GM19467 (cell line): ENCODE results near the gene APLN.

Source experiments
- ATAC-seq: cut with Tn5 transposase; IDR thresholded peaks from one replicate; pipeline ENCODE4 v1.9.1; 2021; ENCODE audit warnings: mild to moderate bottlenecking, moderate library complexity; ENCODE audit not compliant: unreplicated experiment

The APLN gene

GRCh38 chrX:129599996-129600395 lies 54.8 kb downstream of the APLN start:
- ATAC-seq = no peak

DNA sequence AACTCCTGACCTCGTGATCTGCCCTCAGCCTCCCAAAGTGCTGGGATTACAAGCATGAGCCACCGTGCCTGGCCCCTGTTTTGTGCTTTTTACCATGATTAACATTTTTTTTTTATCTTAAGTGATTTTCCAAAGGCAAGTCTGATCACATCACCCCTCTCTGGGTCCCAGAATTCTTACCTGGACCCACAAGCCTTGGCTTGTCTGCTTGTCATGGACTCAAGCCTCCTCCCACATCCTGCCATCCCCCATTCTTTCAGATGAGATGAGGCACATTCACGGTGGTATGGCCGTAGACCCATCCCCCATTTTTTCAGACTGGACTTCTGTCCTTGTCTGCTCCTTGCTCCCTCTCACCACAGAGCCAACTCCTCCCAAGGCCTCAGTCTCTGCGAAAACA lies 55.3 kb downstream of the APLN start:
- ATAC-seq = no peak

DNA sequence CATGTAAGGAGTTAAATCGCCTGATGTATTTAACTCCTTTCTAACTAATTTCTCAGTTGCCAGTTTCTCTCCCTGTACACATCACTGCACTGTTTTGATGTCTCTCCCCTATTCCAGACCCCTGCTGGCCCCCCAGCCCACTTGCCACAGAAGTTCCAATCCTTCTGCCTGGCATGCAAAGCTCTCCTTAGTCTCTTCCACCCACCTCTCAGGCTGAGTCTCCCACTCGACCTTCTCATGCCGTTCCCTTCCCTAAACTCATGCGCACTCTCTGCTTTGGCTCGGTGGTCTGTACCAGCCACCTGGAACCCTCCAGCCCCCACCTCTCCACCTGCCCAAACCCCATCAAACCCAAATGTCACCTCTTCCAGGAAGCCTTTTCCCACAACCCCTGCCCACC lies 56.9 kb downstream of the APLN start:
- no peak for ATAC-seq

- ATAC-seq = no peak
These were observed 58.7 kb downstream of the APLN start for GRCh38 chrX:129596077-129596476.
